ENCODE data around the gene ORC2. TPM values are rescaled to one million over a fixed set of nuclear protein-coding genes. Genes with fewer than 3 reads are reported as not detected.

Gene ORC2
- total and polyA plus RNA-seq, 3 experiments from 2014 or later, result 8.5 to 51.9 (median 47.9) TPM

GRCh38 chr2:200930947-200931626 is 32.4 kb downstream of the ORC2 start:
- Histone ChIP-seq H3K4me1 (ENCODE audit: insufficient read depth, low read length) (no peaks in the 10 kb centered on the region), H3K27ac (ENCODE audit: low read depth, low read length) (no peak overlapping the region), H3K27me3 (ENCODE audit: insufficient read depth, low read length, poor library complexity, severe bottlenecking) (no peaks in the 10 kb centered on the region), H3K36me3 (ENCODE audit: insufficient read depth, low read length) (peaks cover 17% of the 10 kb centered on the region), H3K4me3 (ENCODE audit: low read length) (no peak overlapping the region), H3K9me3 (ENCODE audit: low read length) (no peaks in the 10 kb centered on the region)
- H3K36me3 Mint-ChIP-seq, result peaks cover 6 to 64% (median 16%) of the 10 kb centered on the region in 3 donors
- no peaks in the 10 kb centered on the region for H3K27me3 Mint-ChIP-seq
- no peak overlapping the region for H3K27ac Mint-ChIP-seq
- ChIA-PET CTCF (no interaction called here), POLR2A (no interaction called here)
- no peak overlapping the region for H3K4me3 Mint-ChIP-seq
- no peaks in the 10 kb centered on the region for H3K9me3 Mint-ChIP-seq
- no peaks in the 10 kb centered on the region for H3K4me1 Mint-ChIP-seq
- DNase-seq, result no peak

DNA sequence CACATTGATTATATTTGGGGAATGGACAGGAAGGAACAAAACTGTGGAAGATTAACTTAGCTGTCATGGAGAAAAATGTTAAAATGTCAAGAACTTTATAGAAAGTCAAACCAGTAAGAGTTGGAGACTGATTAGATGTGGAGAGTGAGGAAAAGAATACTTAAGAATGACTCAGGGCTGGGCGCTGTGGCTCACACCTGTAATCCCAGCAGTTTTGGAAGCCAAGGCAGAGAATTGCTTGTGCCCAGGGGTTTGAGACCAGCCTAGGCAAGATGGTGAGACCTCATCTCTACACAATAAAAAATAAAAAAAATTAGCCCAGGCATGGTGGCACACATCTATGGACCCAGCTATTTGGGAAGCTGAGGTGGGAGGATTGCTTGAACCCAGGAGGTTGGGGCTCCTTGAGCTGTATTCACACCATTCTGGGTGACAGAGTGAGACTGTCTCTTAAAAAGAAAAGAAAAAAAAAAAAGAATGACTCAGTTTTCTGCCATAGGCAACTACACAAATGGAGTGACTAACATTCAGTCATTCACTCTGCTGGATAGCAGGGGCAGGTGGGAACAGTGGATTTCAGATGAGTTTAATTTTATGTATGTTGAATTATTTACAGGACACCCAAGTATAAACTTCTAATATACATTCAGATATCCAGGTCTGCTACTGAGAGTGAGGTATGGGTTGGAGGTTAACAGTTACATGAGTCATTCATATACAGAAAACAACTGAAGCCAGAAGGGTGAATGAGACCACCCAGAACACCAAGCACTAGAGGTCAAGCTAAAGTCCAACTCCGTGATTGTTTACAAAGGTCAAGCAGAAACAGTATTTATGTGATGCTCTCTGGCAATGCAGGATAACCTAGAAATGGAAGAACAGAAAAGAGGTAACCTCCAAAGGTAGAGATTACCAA is 33.9 kb downstream of the ORC2 start:
- H3K4me3 ChIP-seq (ENCODE audit: low read length), result no peak overlapping the region
- H3K27ac ChIP-seq (ENCODE audit: low read depth, low read length), result no peak overlapping the region
- ChIA-PET POLR2A (no interaction called here), CTCF (no interaction called here)
- H3K27ac Mint-ChIP-seq, result peak overlapping the region in 4 of 8 donors; percentile 52 to 79 (median 69)
- H3K9me3 Mint-ChIP-seq, result no peaks in the 10 kb centered on the region
- no peaks in the 10 kb centered on the region for H3K27me3 ChIP-seq (ENCODE audit: insufficient read depth, low read length, poor library complexity, severe bottlenecking)
- no peaks in the 10 kb centered on the region for H3K27me3 Mint-ChIP-seq
- no peak for DNase-seq
- no peak overlapping the region for H3K4me3 Mint-ChIP-seq
- H3K36me3 Mint-ChIP-seq, result peaks cover 4 to 61% (median 18%) of the 10 kb centered on the region in 3 donors
- H3K9me3 ChIP-seq (ENCODE audit: low read length), result no peaks in the 10 kb centered on the region
- no peaks in the 10 kb centered on the region for H3K4me1 Mint-ChIP-seq
- H3K4me1 ChIP-seq (ENCODE audit: insufficient read depth, low read length), result no peaks in the 10 kb centered on the region
- H3K36me3 ChIP-seq (ENCODE audit: insufficient read depth, low read length), result peaks cover 10% of the 10 kb centered on the region

DNA sequence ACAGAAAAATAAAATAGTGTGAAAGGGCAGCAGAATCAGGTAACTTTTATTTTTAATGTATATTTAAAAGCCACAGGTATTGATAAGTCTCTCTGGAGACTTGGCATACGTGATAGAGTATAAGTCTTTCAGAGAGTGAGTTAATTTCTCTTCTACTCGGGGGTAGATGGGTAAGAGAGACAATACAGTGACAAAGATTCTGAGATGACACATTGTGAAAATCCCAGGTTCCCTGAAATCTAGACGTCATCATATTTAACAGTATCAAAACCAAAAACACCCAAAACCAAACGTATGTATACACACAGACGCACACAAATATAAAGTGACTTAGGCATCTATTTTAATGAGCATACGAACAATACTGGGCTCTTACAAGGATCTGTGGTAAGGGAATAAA is 41.0 kb downstream of the ORC2 start:
- peaks cover 0 to 5% (median 0%) of the 10 kb centered on the region in 3 donors for H3K4me1 Mint-ChIP-seq
- Histone ChIP-seq H3K4me1 (ENCODE audit: insufficient read depth, low read length) (no peaks in the 10 kb centered on the region), H3K27ac (ENCODE audit: low read depth, low read length) (no peak overlapping the region), H3K27me3 (ENCODE audit: insufficient read depth, low read length, poor library complexity, severe bottlenecking) (no peaks in the 10 kb centered on the region), H3K36me3 (ENCODE audit: insufficient read depth, low read length) (peaks cover 26% of the 10 kb centered on the region), H3K4me3 (ENCODE audit: low read length) (no peak overlapping the region), H3K9me3 (ENCODE audit: low read length) (no peaks in the 10 kb centered on the region)
- peaks cover 5 to 81% (median 8%) of the 10 kb centered on the region in 3 donors for H3K36me3 Mint-ChIP-seq
- no peak for DNase-seq
- CTCF ChIA-PET, result no interaction called here
- H3K27me3 Mint-ChIP-seq, result no peaks in the 10 kb centered on the region
- H3K4me3 Mint-ChIP-seq, result no peak overlapping the region
- H3K9me3 Mint-ChIP-seq, result no peaks in the 10 kb centered on the region
- H3K27ac Mint-ChIP-seq, result peak overlapping the region in 6 of 8 donors; percentile 4 to 79 (median 34)
- POLR2A ChIA-PET, result no interaction called here

GRCh38 chr2:200913654-200914053 is 49.8 kb downstream of the ORC2 start:
- CTCF ChIA-PET, result interaction anchor here (0.8 kb wide), 1 partner anchor 307 kb away, joined by 3 read pairs; no protein-coding TSS in a partner anchor
- H3K4me1 ChIP-seq (ENCODE audit: insufficient read depth, low read length), result no peaks in the 10 kb centered on the region
- Mint-ChIP-seq H3K4me3 (no peak overlapping the region), H3K9me3 (no peaks in the 10 kb centered on the region), H3K4me1 (no peaks in the 10 kb centered on the region), H3K27me3 (no peaks in the 10 kb centered on the region), H3K36me3 (peaks cover 3 to 76% (median 17%) of the 10 kb centered on the region in 3 donors), H3K27ac (peak overlapping the region in 3 of 8 donors; percentile 7 to 35 (median 29))
- no peaks in the 10 kb centered on the region for H3K9me3 ChIP-seq (ENCODE audit: low read length)
- no peak overlapping the region for H3K4me3 ChIP-seq (ENCODE audit: low read length)
- peaks cover 33% of the 10 kb centered on the region for H3K36me3 ChIP-seq (ENCODE audit: insufficient read depth, low read length)
- H3K27ac ChIP-seq (ENCODE audit: low read depth, low read length), result no peak overlapping the region
- POLR2A ChIA-PET, result interaction anchor here (0.5 to 0.7 kb wide), 4 partner anchors 12 to 1787 kb away, joined by 3 to 6 read pairs (median 3); partner anchors contain the start of gene CFLAR
- H3K27me3 ChIP-seq (ENCODE audit: insufficient read depth, low read length, poor library complexity, severe bottlenecking), result no peaks in the 10 kb centered on the region
- DNase-seq, result no peak

DNA sequence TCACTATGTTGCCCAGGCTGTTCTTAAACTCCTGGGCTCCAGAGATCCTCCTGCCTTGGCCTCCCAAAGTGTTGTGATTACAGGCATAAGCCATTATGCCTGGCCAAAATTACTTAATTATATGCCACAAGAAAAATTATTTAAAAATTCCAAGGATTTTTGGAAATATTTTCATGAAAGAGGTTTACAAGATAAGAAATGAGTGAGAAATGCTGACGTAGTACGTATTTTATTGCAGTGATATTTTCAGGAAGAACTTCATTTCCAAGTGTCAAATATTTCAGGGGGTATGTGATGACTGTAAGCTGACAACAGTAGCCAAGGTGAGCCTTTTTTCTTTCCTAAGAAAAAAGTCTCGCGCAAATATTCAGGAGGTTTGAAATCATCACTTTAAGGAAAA is 53.5 kb downstream of the ORC2 start:
- H3K4me1 Mint-ChIP-seq, result peaks cover 0 to 4% (median 3%) of the 10 kb centered on the region in 3 donors
- ChIA-PET CTCF (interaction anchor here (0.6 kb wide), 1 partner anchor 20 kb away, joined by 3 read pairs; no protein-coding TSS in a partner anchor), POLR2A (interaction anchor here (0.6 kb wide), 1 partner anchor 159 kb away, joined by 3 read pairs; no protein-coding TSS in a partner anchor)
- DNase-seq, result no peak
- peaks cover 29% of the 10 kb centered on the region for H3K36me3 ChIP-seq (ENCODE audit: insufficient read depth, low read length)
- H3K9me3 Mint-ChIP-seq, result no peaks in the 10 kb centered on the region
- no peak overlapping the region for H3K27ac ChIP-seq (ENCODE audit: low read depth, low read length)
- H3K4me3 ChIP-seq (ENCODE audit: low read length), result no peak overlapping the region
- H3K4me1 ChIP-seq (ENCODE audit: insufficient read depth, low read length), result no peaks in the 10 kb centered on the region
- peak overlapping the region in 1 of 8 donors; percentile 61 for H3K27ac Mint-ChIP-seq
- no peaks in the 10 kb centered on the region for H3K27me3 ChIP-seq (ENCODE audit: insufficient read depth, low read length, poor library complexity, severe bottlenecking)
- peaks cover 3 to 65% (median 18%) of the 10 kb centered on the region in 3 donors for H3K36me3 Mint-ChIP-seq
- no peaks in the 10 kb centered on the region for H3K27me3 Mint-ChIP-seq
- no peak overlapping the region for H3K4me3 Mint-ChIP-seq
- no peaks in the 10 kb centered on the region for H3K9me3 ChIP-seq (ENCODE audit: low read length)

DNA sequence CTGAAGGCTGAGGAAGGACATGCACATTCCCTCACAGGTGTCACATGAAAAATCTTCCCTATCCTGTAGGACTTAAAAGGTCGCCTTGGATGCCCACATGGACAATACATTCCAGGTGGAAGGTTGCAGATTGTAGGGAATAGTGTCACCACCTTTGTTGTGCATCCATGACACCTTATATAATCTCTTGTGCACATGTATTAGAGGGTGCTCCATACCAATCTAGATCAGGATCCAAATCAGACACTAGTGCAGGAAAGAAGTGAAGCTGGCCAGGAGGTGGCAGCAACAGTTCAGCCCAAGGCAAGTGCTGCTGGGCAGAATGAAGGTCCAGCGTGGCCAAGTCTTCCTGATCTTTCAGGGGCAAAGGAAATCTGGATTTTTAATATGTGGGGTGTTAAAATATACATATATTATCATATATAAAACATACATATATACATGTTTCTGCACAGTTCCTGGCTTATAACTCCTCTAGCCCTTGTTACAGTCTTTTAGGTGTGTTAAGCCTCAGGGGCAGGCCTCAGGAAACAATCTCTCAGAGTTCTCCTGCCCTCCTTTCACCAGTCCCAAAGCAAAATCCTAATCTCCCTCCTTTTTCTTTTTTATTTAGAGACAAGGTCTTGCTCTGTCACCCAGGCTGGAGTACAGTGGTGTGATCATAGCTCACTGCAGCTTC is 57.7 kb downstream of the ORC2 start:
- peak overlapping the region in 4 of 8 donors; percentile 18 to 76 (median 45) for H3K27ac Mint-ChIP-seq
- no peaks in the 10 kb centered on the region for H3K27me3 Mint-ChIP-seq
- Histone ChIP-seq H3K27me3 (ENCODE audit: insufficient read depth, low read length, poor library complexity, severe bottlenecking) (no peaks in the 10 kb centered on the region), H3K36me3 (ENCODE audit: insufficient read depth, low read length) (peaks cover 11% of the 10 kb centered on the region), H3K4me3 (ENCODE audit: low read length) (no peak overlapping the region), H3K4me1 (ENCODE audit: insufficient read depth, low read length) (no peaks in the 10 kb centered on the region), H3K9me3 (ENCODE audit: low read length) (no peaks in the 10 kb centered on the region), H3K27ac (ENCODE audit: low read depth, low read length) (no peak overlapping the region)
- peak; percentile 6 to 54 (median 18) for DNase-seq
- peaks cover 4 to 60% (median 14%) of the 10 kb centered on the region in 3 donors for H3K36me3 Mint-ChIP-seq
- no peaks in the 10 kb centered on the region for H3K9me3 Mint-ChIP-seq
- ChIA-PET CTCF (interaction anchor here (0.8 to 4.0 kb wide), 11 partner anchors 16 to 327 kb away, joined by 3 to 19 read pairs (median 5); partner anchors contain the start of genes CASP10, HYCC2, NIF3L1 and ORC2), POLR2A (interaction anchor here (0.5 to 0.9 kb wide), 3 partner anchors 65 to 212 kb away, joined by 3 to 4 read pairs (median 4); no protein-coding TSS in a partner anchor)
- H3K4me1 Mint-ChIP-seq, result peaks cover 3 to 14% (median 9%) of the 10 kb centered on the region in 3 donors
- H3K4me3 Mint-ChIP-seq, result no peak overlapping the region

GRCh38 chr2:200901459-200902072 is 61.9 kb downstream of the ORC2 start:
- no peaks in the 10 kb centered on the region for H3K9me3 ChIP-seq (ENCODE audit: low read length)
- ChIA-PET POLR2A (interaction anchor here (0.6 to 1.2 kb wide), 5 partner anchors 12 to 514 kb away, joined by 3 to 5 read pairs (median 3); partner anchors contain the start of genes CASP8 and NIF3L1), CTCF (interaction anchor here (0.6 to 1.8 kb wide), 19 partner anchors 9 to 331 kb away, joined by 3 to 11 read pairs (median 3); partner anchors contain the start of genes CASP10, CLK1 and NIF3L1)
- H3K27me3 Mint-ChIP-seq, result no peaks in the 10 kb centered on the region
- peaks cover 30% of the 10 kb centered on the region for H3K36me3 ChIP-seq (ENCODE audit: insufficient read depth, low read length)
- no peak overlapping the region for H3K4me3 Mint-ChIP-seq
- no peak overlapping the region for H3K27ac ChIP-seq (ENCODE audit: low read depth, low read length)
- H3K27ac Mint-ChIP-seq, result peak overlapping the region; percentile 1 to 92 (median 55)
- peaks cover 6 to 68% (median 29%) of the 10 kb centered on the region in 3 donors for H3K36me3 Mint-ChIP-seq
- no peaks in the 10 kb centered on the region for H3K9me3 Mint-ChIP-seq
- DNase-seq, result peak; percentile 58 to 84 (median 71)
- H3K4me1 Mint-ChIP-seq, result peaks cover 3 to 14% (median 9%) of the 10 kb centered on the region in 3 donors
- H3K27me3 ChIP-seq (ENCODE audit: insufficient read depth, low read length, poor library complexity, severe bottlenecking), result no peaks in the 10 kb centered on the region
- no peaks in the 10 kb centered on the region for H3K4me1 ChIP-seq (ENCODE audit: insufficient read depth, low read length)
- no peak overlapping the region for H3K4me3 ChIP-seq (ENCODE audit: low read length)
